Peyer's patch (tissue), 4 donors: ENCODE measurements around the gene SPOCK2. TPM values are rescaled to one million over a fixed set of nuclear protein-coding genes. Genes with fewer than 3 reads are reported as not detected.
"Not testable (repeated sequence)": the region's sequence is repeated elsewhere in the genome, so short reads cannot be mapped to it uniquely, and the experiment has no call there.

Source experiments
- DNase-seq, 3 donors: peaks; one replicate each; pipeline ENCODE4 v3.0.0-alpha.2; 2017 to 2019
- H3K27ac ChIP-seq, 4 donors: fragments of 200-600 bp; sonication (generic); one replicate each; pipeline ENCODE4 v1.5.1; 2016 to 2019
- H3K27me3 ChIP-seq, 2 donors: fragments of 200-600 bp; sonication (generic); one replicate each; pipeline ENCODE4 v1.5.1; 2019
- H3K36me3 ChIP-seq, 3 donors: fragments of 200-600 bp; sonication (generic); one replicate each; pipeline ENCODE4 v1.5.1; 2016 to 2019
- H3K4me1 ChIP-seq, 4 donors: fragments of 200-600 bp; sonication (generic); one replicate each; pipeline ENCODE4 v1.5.1; 2016 to 2019
- H3K4me3 ChIP-seq, 4 donors: fragments of 200-600 bp; sonication (generic); 1 replicate in 3 of 4; 2 replicates in 1 of 4; pipeline ENCODE4 v1.5.1; 2016 to 2019; ENCODE audit warnings: mild to moderate bottlenecking in 1 of 4
- H3K9me3 ChIP-seq, 4 donors: fragments of 200-600 bp; sonication (generic); one replicate each; pipeline ENCODE4 v1.5.1; 2016 to 2019; ENCODE audit warnings: mild to moderate bottlenecking in 1 of 4
- POLR2A ChIP-seq, 2 donors: fragments of 450-650 bp; IDR thresholded peaks; one replicate each; pipeline ENCODE4 v1.5.1; 2017; ENCODE audit warnings: antibody characterized with exemption in 2 of 2, mild to moderate bottlenecking in 2 of 2, moderate library complexity in 2 of 2
- total RNA-seq, 4 donors: library from RNA; depleted of rRNA; stranded (reverse); fragments of >200 nt; gene quantifications; one replicate each; pipeline ENCODE4 v1.1.0, GENCODE V29; 2016
- TF ChIP-seq, protein P1 (sequence below), 6 experiments: fragments of 450-650 bp in 4 of 6; fragments of 200-600 bp in 2 of 6; sonication (generic) in 1 of 6; IDR thresholded peaks; one replicate each; pipeline ENCODE4 v1.5.1; 2017 to 2019; ENCODE audit warnings: antibody characterized with exemption in 6 of 6, mild to moderate bottlenecking in 3 of 6, moderate library complexity in 1 of 6

Gene SPOCK2, protein sequence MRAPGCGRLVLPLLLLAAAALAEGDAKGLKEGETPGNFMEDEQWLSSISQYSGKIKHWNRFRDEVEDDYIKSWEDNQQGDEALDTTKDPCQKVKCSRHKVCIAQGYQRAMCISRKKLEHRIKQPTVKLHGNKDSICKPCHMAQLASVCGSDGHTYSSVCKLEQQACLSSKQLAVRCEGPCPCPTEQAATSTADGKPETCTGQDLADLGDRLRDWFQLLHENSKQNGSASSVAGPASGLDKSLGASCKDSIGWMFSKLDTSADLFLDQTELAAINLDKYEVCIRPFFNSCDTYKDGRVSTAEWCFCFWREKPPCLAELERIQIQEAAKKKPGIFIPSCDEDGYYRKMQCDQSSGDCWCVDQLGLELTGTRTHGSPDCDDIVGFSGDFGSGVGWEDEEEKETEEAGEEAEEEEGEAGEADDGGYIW
- total RNA-seq: 10 to 100 TPM in 3 of 4 donors, 1 to 10 TPM in 1; 8.3 to 54.5 (median 11.4) TPM

GRCh38 chr10:72087969-72088888 is at the start of gene SPOCK2:
TSS of gene SPOCK2 (minus strand) at chr10:72088551. CDS start at chr10:72088328, 223 bp downstream.
- H3K36me3 ChIP-seq: no peaks in the 10 kb centered on the region
- H3K4me1 ChIP-seq: peaks cover 7 to 24% (median 14%) of the 10 kb centered on the region in 4 donors
- H3K27ac ChIP-seq: peak within 1 kb of the TSS; percentile 70 to 98 (median 88)
- peak within 1 kb of the TSS; percentile 50 to 80 (median 60) for H3K4me3 ChIP-seq
- peak in 2 of 3 donors; percentile 83 to 88 for DNase-seq
- TF ChIP-seq POLR2A (IDR thresholded peaks at IDR 0.05): peak in 1 of 2 donors; percentile 32
- TF ChIP-seq, protein P1, sequence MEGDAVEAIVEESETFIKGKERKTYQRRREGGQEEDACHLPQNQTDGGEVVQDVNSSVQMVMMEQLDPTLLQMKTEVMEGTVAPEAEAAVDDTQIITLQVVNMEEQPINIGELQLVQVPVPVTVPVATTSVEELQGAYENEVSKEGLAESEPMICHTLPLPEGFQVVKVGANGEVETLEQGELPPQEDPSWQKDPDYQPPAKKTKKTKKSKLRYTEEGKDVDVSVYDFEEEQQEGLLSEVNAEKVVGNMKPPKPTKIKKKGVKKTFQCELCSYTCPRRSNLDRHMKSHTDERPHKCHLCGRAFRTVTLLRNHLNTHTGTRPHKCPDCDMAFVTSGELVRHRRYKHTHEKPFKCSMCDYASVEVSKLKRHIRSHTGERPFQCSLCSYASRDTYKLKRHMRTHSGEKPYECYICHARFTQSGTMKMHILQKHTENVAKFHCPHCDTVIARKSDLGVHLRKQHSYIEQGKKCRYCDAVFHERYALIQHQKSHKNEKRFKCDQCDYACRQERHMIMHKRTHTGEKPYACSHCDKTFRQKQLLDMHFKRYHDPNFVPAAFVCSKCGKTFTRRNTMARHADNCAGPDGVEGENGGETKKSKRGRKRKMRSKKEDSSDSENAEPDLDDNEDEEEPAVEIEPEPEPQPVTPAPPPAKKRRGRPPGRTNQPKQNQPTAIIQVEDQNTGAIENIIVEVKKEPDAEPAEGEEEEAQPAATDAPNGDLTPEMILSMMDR (IDR thresholded peaks at IDR 0.05): no peak
- H3K27me3 ChIP-seq: peaks cover 0 to 22% of the 10 kb centered on the region in 2 donors
- H3K9me3 ChIP-seq: no peaks in the 10 kb centered on the region

DNA sequence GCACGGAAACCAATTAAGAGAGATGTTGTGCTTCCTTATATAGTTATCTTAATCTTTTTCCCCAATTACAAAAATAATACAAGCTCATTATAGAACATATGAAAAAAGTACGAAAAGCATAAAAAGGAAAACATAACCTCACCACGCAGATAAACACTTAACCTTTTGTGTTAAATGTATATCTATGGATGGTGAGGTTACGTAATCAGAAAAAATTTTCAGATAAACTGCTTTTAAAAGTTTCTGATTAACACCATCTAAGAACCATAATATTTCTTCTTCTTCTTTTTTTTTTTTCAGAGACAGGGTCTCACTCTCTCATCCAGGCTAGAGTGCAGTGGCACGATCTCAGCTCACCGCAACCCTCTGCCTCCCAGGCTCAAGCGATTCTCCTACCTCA is 49.2 kb upstream of the SPOCK2 start:
- H3K36me3 ChIP-seq: peaks cover 0 to 10% (median 0%) of the 10 kb centered on the region in 3 donors

DNA sequence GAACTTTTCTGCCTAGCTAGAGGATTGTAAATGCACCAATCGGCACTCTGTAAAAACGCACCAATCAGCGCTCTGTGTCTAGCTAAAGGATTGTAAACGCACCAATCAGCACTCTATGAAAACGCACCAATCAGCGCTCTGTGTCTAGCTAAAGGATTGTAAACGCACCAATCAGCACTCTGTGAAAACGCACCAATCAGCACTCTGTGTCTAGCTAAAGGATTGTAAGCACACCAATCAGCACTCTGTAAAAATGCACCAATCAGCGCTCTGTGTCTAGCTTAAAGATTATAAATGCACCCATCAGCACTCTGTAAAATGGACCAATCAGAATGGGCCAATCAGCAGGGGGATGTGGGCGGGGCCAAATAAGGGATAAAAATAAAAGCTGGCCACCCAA is 47.9 kb upstream of the SPOCK2 start:
- H3K9me3 ChIP-seq, DNase-seq, H3K36me3 ChIP-seq, H3K4me3 ChIP-seq, H3K4me1 ChIP-seq, H3K27me3 ChIP-seq, H3K27ac ChIP-seq: not testable (repeated sequence)

More for the DNA sequence above, 49.2 kb upstream of the SPOCK2 start:
- Histone ChIP-seq H3K4me1 (no peaks in the 10 kb centered on the region), H3K4me3 (no peak overlapping the region), H3K9me3 (no peaks in the 10 kb centered on the region), H3K27ac (no peak overlapping the region), H3K27me3 (no peaks in the 10 kb centered on the region)
- TF ChIP-seq, protein P1 (IDR thresholded peaks at IDR 0.05): no peak
- TF ChIP-seq POLR2A (IDR thresholded peaks at IDR 0.05): no peak
- DNase-seq: no peak

DNA sequence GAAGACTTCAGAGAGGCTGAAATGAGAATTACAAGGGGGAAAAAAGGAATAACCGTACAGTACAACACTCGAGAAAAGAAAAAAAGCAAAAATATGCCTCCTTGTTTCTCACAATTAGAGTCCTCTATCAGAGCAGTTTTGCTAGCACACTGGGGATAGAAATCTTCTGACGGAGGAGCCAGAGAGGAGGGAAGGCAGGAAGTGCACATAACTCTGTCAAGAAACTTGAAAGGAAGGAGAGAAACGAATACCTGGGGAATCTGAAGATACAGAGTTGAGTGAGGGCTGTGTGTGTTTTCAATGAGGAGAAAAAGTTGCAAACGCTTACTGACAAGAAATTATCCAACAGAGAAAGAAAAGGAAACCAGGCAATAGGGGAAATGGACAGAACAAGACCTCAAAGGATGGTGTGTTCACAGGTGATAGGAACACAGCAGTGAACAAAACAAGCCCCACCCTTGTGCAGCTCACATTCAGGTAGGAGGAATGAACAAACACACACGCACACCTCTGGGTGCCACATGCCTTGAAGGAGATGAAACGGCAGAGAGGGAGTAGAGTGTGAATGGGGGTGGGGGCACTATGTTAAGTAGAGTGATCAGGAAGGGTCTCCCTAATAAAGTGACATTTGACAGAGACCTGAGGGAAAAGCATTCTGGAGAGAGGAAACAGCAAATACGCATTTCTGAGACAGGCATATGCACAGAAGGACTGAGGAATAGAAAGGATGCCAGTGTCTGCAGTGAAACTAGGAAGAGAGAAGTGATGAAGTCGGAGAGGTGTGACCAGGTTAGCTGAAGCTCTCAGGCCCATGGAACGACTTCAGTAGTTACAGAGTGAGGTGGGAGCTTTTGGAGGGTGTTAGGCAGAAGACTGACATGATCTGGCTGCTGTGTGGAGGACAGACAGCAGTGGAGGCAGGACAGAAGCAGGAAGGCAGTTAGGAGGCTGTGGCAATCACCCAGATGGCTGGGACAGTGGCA is 46.7 kb upstream of the SPOCK2 start:
- Histone ChIP-seq H3K4me3 (no peak overlapping the region), H3K27me3 (no peaks in the 10 kb centered on the region)
- no peak for DNase-seq

DNA sequence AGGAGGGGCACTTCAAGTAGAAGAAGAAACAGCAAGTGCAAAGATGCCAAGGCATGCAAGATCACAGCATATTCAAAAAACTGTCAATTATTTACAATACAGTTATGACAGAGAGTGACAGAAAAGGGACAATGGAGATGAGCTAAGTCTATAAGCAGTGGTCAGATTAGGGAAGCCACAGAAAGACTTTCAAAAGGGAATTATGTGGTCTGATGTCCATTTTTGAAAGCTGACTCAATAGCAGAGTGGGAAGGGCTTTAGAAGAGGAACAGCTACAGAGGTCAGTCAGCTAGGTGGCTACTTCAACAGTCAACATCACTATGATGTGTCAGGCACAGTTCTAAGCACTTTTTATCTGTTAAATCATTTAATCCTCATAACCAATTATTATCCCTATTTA is 45.2 kb upstream of the SPOCK2 start:
- Histone ChIP-seq H3K4me1 (no peaks in the 10 kb centered on the region), H3K9me3 (no peaks in the 10 kb centered on the region), H3K4me3 (no peak overlapping the region), H3K27me3 (no peaks in the 10 kb centered on the region), H3K27ac (no peak overlapping the region), H3K36me3 (peaks cover 0 to 13% (median 0%) of the 10 kb centered on the region in 3 donors)
- TF ChIP-seq, protein P1 (IDR thresholded peaks at IDR 0.05): no peak
- TF ChIP-seq POLR2A (IDR thresholded peaks at IDR 0.05): no peak
- DNase-seq: no peak

More for the DNA sequence above, 46.7 kb upstream of the SPOCK2 start:
- no peak for TF ChIP-seq POLR2A (IDR thresholded peaks at IDR 0.05)
- TF ChIP-seq, protein P1 (IDR thresholded peaks at IDR 0.05): no peak
- H3K4me1 ChIP-seq: no peaks in the 10 kb centered on the region
- H3K9me3 ChIP-seq: no peaks in the 10 kb centered on the region
- H3K27ac ChIP-seq: no peak overlapping the region
- peaks cover 0 to 13% (median 0%) of the 10 kb centered on the region in 3 donors for H3K36me3 ChIP-seq
